CD14-positive monocyte (primary cell): Measurements from ENCODE around the gene EGR1. TPM values are rescaled to one million over a fixed set of nuclear protein-coding genes. Genes with fewer than 3 reads are reported as not detected.

Experiments
- DNase-seq, 3 donors: peaks; one replicate each; pipeline ENCODE4 v3.0.0-alpha.2; 2011 to 2022
- H2AFZ ChIP-seq: 2 replicates; pipeline ENCODE4 v1.6.0; 2012; ENCODE audit warnings: mild to moderate bottlenecking, low read depth, low read length, inconsistent platforms; ENCODE audit not compliant: insufficient read depth, poor library complexity, severe bottlenecking
- H3K27ac ChIP-seq, 2 donors: 1 replicate in 1 of 2; 2 replicates in 1 of 2; pipeline ENCODE4 v1.5.1; 2012 to 2013; ENCODE audit warnings: low read length in 2 of 2, control low read depth in 1 of 2, inconsistent platforms in 1 of 2, low read depth in 1 of 2, mild to moderate bottlenecking in 1 of 2
- H3K27me3 ChIP-seq, 2 donors: one replicate each; pipeline versions ENCODE4 v1.6.0 to v1.6.1; 2011 to 2013; ENCODE audit warnings: low read length in 2 of 2; ENCODE audit not compliant: control insufficient read depth in 2 of 2, insufficient read depth in 2 of 2
- H3K36me3 ChIP-seq, 2 donors: replicated peaks in 1 of 2; 1 replicate in 1 of 2; 2 replicates in 1 of 2; pipeline versions ENCODE4 v1.5.1 to v1.6.1; 2012 to 2013; ENCODE audit warnings: low read length in 2 of 2, control low read depth in 1 of 2, inconsistent platforms in 1 of 2, mild to moderate bottlenecking in 1 of 2; ENCODE audit not compliant: insufficient read depth in 2 of 2, control insufficient read depth in 1 of 2
- H3K4me1 ChIP-seq, 2 donors: 1 replicate in 1 of 2; 2 replicates in 1 of 2; pipeline versions ENCODE4 v1.5.1 to v1.6.1; 2012 to 2013; ENCODE audit warnings: low read length in 2 of 2, control low read depth in 1 of 2, inconsistent platforms in 1 of 2, mild to moderate bottlenecking in 1 of 2, moderate library complexity in 1 of 2; ENCODE audit not compliant: insufficient read depth in 2 of 2, control insufficient read depth in 1 of 2
- H3K4me2 ChIP-seq: replicated peaks from 2 replicates; pipeline ENCODE3; 2012; ENCODE audit warnings: low read length, moderate library complexity, mild to moderate bottlenecking; ENCODE audit not compliant: poor library complexity, severe bottlenecking; ENCODE audit errors: extremely low read depth
- H3K4me3 ChIP-seq, 3 experiments: fragments of 200-600 bp in 1 of 3; sonication (generic) in 1 of 3; replicated peaks in 1 of 3; 1 replicate in 2 of 3; 2 replicates in 1 of 3; pipeline ENCODE4 v1.5.1; 2011 to 2013; ENCODE audit warnings: low read length in 3 of 3, mild to moderate bottlenecking in 3 of 3, control low read depth in 2 of 3, low read depth in 2 of 3, inconsistent platforms in 1 of 3, moderate library complexity in 1 of 3
- H3K79me2 ChIP-seq: 2 replicates; pipeline ENCODE4 v1.6.0; 2012; ENCODE audit warnings: mild to moderate bottlenecking, control low read depth, inconsistent platforms, low read length, moderate library complexity; ENCODE audit not compliant: insufficient read depth
- H3K9ac ChIP-seq: 2 replicates; pipeline ENCODE4 v1.6.0; 2017; ENCODE audit warnings: low read length, mild to moderate bottlenecking; ENCODE audit not compliant: insufficient read depth, poor library complexity, severe bottlenecking
- H3K9me3 ChIP-seq, 2 donors: replicated peaks in 1 of 2; 1 replicate in 1 of 2; 2 replicates in 1 of 2; pipeline versions ENCODE4 v1.5.1 to v1.6.1; 2012 to 2013; ENCODE audit warnings: low read length in 2 of 2, control low read depth in 1 of 2; ENCODE audit not compliant: control insufficient read depth in 1 of 2, insufficient read depth in 1 of 2
- H4K20me1 ChIP-seq: 2 replicates; pipeline ENCODE4 v1.6.0; 2012; ENCODE audit warnings: mild to moderate bottlenecking, low read length, control low read depth, moderate library complexity; ENCODE audit not compliant: insufficient read depth
- H3K27ac Mint-ChIP-seq, 7 donors: one replicate each; pipeline ENCODE4 v1.8.0; 2020; ENCODE audit warnings: mild to moderate bottlenecking in 7 of 7, mixed read lengths in 7 of 7, moderate library complexity in 6 of 7, inconsistent platforms in 2 of 7
- H3K27me3 Mint-ChIP-seq, 3 donors: one replicate each; pipeline ENCODE4 v1.8.0; 2021 to 2022; ENCODE audit warnings: low read depth in 3 of 3, mild to moderate bottlenecking in 3 of 3, mixed read lengths in 3 of 3, moderate library complexity in 3 of 3, inconsistent platforms in 1 of 3
- H3K36me3 Mint-ChIP-seq, 2 donors: one replicate each; pipeline ENCODE4 v1.8.0; 2020; ENCODE audit warnings: mixed read lengths in 2 of 2, inconsistent platforms in 1 of 2, mild to moderate bottlenecking in 1 of 2
- H3K4me1 Mint-ChIP-seq: one replicate; pipeline ENCODE4 v1.8.0; 2020; ENCODE audit warnings: mild to moderate bottlenecking, mixed read lengths
- H3K4me3 Mint-ChIP-seq, 2 donors: one replicate each; pipeline ENCODE4 v1.8.0; 2020; ENCODE audit warnings: mild to moderate bottlenecking in 2 of 2, mixed read lengths in 2 of 2, moderate library complexity in 1 of 2
- H3K9me3 Mint-ChIP-seq, 7 donors: one replicate each; pipeline ENCODE4 v1.8.0; 2020 to 2022; ENCODE audit warnings: mixed read lengths in 7 of 7, mild to moderate bottlenecking in 6 of 7, moderate library complexity in 6 of 7, inconsistent platforms in 2 of 7
- CTCF ChIP-seq: fragments of 200-600 bp; IDR thresholded peaks from one replicate; pipeline ENCODE4 v1.8.0; 2022; ENCODE audit warnings: antibody characterized with exemption, mild to moderate bottlenecking
- WGBS: methylation state at CpG from one replicate; pipeline ENCODE4 v1.1.5; 2013; ENCODE audit warnings: missing lambda C conversion rate; ENCODE audit not compliant: insufficient coverage; 5-methylcytosine and 5-hydroxymethylcytosine counted together
- intact Hi-C, 2 donors: fragments of 100-400 bp; cut with micrococcal nuclease; formaldehyde crosslinking; loops; one replicate each; pipeline versions ENCODE4 v1.15.0 to v1.15.1; 2023
- polyA plus RNA-seq, 3 donors: library from polyadenylated mRNA; depleted of rRNA in 1 of 3; unstranded in 2 of 3; stranded (reverse) in 1 of 3; fragments of 300-500 nt in 2 of 3; fragments of >200 nt in 1 of 3; fragmentation: Illumina TruSeq in 2 of 3; gene quantifications; 1 replicate in 2 of 3; 2 replicates in 1 of 3; pipeline ENCODE4 v1.2.3, GENCODE V29; 2012 to 2021

The EGR1 gene
- polyA plus RNA-seq, 3 donors, result 8.4 to 105 (median 16.9) TPM

GRCh38 chr5:138508958-138509357 is 43.7 kb downstream of the EGR1 start:
- Mint-ChIP-seq H3K27ac (peak overlapping the region in 3 of 7 donors; percentile 20 to 67 (median 42)), H3K9me3 (no peaks in the 10 kb centered on the region), H3K36me3 (peaks cover 62 to 83% of the 10 kb centered on the region in 2 donors), H3K27me3 (no peaks in the 10 kb centered on the region), H3K4me3 (no peak overlapping the region), H3K4me1 (peaks cover 14% of the 10 kb centered on the region)
- H2AFZ ChIP-seq, result no peak overlapping the region
- no peak for TF ChIP-seq CTCF
- peaks cover 3 to 7% of the 10 kb centered on the region in 2 donors for H3K4me1 ChIP-seq
- no peak overlapping the region for H3K27ac ChIP-seq
- no peak overlapping the region for H3K4me2 ChIP-seq
- H3K27me3 ChIP-seq, result no peaks in the 10 kb centered on the region
- WGBS, result no CpG with 5 or more reads among the region's 3 CpGs
- no peak overlapping the region for H3K9ac ChIP-seq
- no peaks in the 10 kb centered on the region for H3K9me3 ChIP-seq
- H3K79me2 ChIP-seq, result no peaks in the 10 kb centered on the region
- H3K4me3 ChIP-seq, result no peak overlapping the region
- peaks cover 36% of the 10 kb centered on the region for H4K20me1 ChIP-seq
- intact Hi-C loops, result no loop called here
- DNase-seq, result no peak
- peaks cover 61 to 86% of the 10 kb centered on the region in 2 donors for H3K36me3 ChIP-seq

GRCh38 chr5:138514021-138514420 is 48.7 kb downstream of the EGR1 start:
- H3K36me3 Mint-ChIP-seq, result peaks cover 88 to 95% of the 10 kb centered on the region in 2 donors
- H3K4me1 Mint-ChIP-seq, result peaks cover 9% of the 10 kb centered on the region
- H3K27me3 ChIP-seq, result no peaks in the 10 kb centered on the region
- no peaks in the 10 kb centered on the region for H3K9me3 ChIP-seq
- H3K36me3 ChIP-seq, result peaks cover 88 to 98% of the 10 kb centered on the region in 2 donors
- H3K27ac Mint-ChIP-seq, result peak overlapping the region in 5 of 7 donors; percentile 26 to 85 (median 75)
- H3K27me3 Mint-ChIP-seq, result peaks cover 0 to 2% (median 0%) of the 10 kb centered on the region in 3 donors
- intact Hi-C loops, result no loop called here
- no peak overlapping the region for H2AFZ ChIP-seq
- H3K4me1 ChIP-seq, result peaks cover 0 to 3% of the 10 kb centered on the region in 2 donors
- no peak overlapping the region for H3K4me2 ChIP-seq
- H3K27ac ChIP-seq, result peak overlapping the region in 1 of 2 donors; percentile 36
- WGBS, result no CpG with 5 or more reads among the region's 1 CpG
- H3K4me3 ChIP-seq, result no peak overlapping the region
- peak in 2 of 3 donors; percentile 14 to 29 for DNase-seq
- peaks cover 58% of the 10 kb centered on the region for H4K20me1 ChIP-seq
- H3K79me2 ChIP-seq, result peaks cover 14% of the 10 kb centered on the region
- no peak overlapping the region for H3K4me3 Mint-ChIP-seq
- no peak for TF ChIP-seq CTCF
- no peak overlapping the region for H3K9ac ChIP-seq
- H3K9me3 Mint-ChIP-seq, result no peaks in the 10 kb centered on the region
